Colonic mucosa (tissue), 4 donors: Measurements from ENCODE around the gene CUTC. TPM values are rescaled to one million over a fixed set of nuclear protein-coding genes. Genes with fewer than 3 reads are reported as not detected.
A peak's percentile ranks its signal among the peaks of the same experiment; 100 is the strongest.

ENCODE experiments used
- DNase-seq: peaks from one replicate; pipeline ENCODE4 v3.0.0-alpha.2; 2020
- H3K27ac ChIP-seq: fragments of 200-600 bp; one replicate; pipeline ENCODE4 v1.8.0; 2021
- H3K27me3 ChIP-seq: fragments of 200-600 bp; one replicate; pipeline ENCODE4 v1.8.0; 2021
- H3K36me3 ChIP-seq: fragments of 200-600 bp; one replicate; pipeline ENCODE4 v1.8.0; 2021
- H3K4me1 ChIP-seq: fragments of 200-600 bp; one replicate; pipeline ENCODE4 v1.8.0; 2021; ENCODE audit warnings: mild to moderate bottlenecking
- H3K4me3 ChIP-seq: fragments of 200-600 bp; one replicate; pipeline ENCODE4 v1.8.0; 2021
- H3K9ac ChIP-seq, 2 donors: one replicate each; pipeline ENCODE4 v1.7.0; 2013; ENCODE audit warnings: control low read depth in 2 of 2, low read depth in 2 of 2, low read length in 2 of 2
- H3K9me3 ChIP-seq: fragments of 200-600 bp; one replicate; pipeline ENCODE4 v1.8.0; 2021
- intact Hi-C: fragments of 100-400 bp; cut with DNase I; formaldehyde crosslinking; loops from one replicate; pipeline ENCODE4 v1.14.1; 2022
- total RNA-seq, 2 donors: library from RNA; stranded (reverse); fragmentation: NEBNext Ultra II Directional in 1 of 2; extraction: Animal tissue kit (Norgen Biotek cat#: 25700) in 1 of 2; gene quantifications; one replicate each; pipeline ENCODE4 v1.2.1, GENCODE V29; 2021
- TF ChIP-seq, protein P1 (sequence below): fragments of 200-600 bp; IDR thresholded peaks from one replicate; pipeline ENCODE4 v1.8.0; 2022; ENCODE audit warnings: antibody characterized with exemption, mild to moderate bottlenecking
- donor health status: healthy.
- donor health status: DM: no; HTN: no; CAD: no.
- donor health status: DM: no; HTN: no; CAD: no.

Gene CUTC, protein sequence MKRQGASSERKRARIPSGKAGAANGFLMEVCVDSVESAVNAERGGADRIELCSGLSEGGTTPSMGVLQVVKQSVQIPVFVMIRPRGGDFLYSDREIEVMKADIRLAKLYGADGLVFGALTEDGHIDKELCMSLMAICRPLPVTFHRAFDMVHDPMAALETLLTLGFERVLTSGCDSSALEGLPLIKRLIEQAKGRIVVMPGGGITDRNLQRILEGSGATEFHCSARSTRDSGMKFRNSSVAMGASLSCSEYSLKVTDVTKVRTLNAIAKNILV
- total RNA-seq = 10 to 100 TPM; 11.2 to 15.6 TPM

DNA sequence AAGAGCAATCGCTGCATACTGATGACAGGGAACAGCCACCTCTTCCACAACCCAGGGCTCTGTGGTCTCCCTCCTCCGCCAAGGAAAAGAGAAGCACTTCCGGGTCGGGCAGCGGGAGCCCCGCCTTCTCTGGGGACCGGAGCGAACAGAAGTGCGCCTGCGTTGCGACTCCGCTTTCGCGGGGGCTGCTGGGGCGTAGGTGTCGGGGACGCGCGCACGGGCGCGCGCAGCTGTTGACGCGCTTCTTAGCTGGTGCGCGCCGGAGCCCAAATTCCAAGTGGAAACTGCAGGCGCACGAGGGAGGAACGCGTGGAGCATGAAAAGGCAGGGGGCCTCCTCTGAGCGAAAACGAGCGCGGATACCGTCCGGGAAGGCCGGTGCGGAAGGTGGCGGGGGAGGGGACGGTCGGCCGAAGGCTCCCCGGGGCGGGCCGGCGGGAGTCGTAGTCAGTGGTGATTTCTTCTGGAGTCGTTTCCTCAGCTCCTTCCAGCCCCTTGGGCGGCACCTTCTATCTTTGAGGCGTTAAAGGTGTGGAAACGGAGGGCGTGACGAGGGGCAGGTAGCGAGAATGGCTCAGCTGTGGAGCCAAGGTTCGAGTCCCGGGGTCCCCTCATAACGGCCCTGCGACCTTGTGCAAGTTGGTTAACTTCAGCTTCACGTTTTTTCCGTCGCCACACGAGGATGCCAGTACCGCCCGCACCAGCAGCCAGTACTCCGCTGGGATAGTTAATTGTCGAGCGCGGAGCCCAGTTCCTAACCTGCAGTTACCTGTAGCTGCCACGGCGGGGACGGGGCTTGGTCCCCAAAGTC lies at the start of gene CUTC, which contains the start of gene COX15:
Gene CUTC (plus strand): TSS at position 202 of the 810 bp plus-strand sequence. CDS start 115 bp downstream, at position 317.
Gene COX15 (minus strand): TSS at position 95 of the 810 bp plus-strand sequence. CDS start 78 bp downstream, at position 17.
- Histone ChIP-seq H3K36me3 (no peaks in the 10 kb centered on the region), H3K9ac (peak within 1 kb of the TSS; percentile 82 to 99), H3K27me3 (no peaks in the 10 kb centered on the region), H3K4me3 (peak within 1 kb of the TSS; percentile 72), H3K27ac (peak within 1 kb of the TSS; percentile 95), H3K9me3 (no peaks in the 10 kb centered on the region), H3K4me1 (no peaks in the 10 kb centered on the region)
- TF ChIP-seq, protein P1, sequence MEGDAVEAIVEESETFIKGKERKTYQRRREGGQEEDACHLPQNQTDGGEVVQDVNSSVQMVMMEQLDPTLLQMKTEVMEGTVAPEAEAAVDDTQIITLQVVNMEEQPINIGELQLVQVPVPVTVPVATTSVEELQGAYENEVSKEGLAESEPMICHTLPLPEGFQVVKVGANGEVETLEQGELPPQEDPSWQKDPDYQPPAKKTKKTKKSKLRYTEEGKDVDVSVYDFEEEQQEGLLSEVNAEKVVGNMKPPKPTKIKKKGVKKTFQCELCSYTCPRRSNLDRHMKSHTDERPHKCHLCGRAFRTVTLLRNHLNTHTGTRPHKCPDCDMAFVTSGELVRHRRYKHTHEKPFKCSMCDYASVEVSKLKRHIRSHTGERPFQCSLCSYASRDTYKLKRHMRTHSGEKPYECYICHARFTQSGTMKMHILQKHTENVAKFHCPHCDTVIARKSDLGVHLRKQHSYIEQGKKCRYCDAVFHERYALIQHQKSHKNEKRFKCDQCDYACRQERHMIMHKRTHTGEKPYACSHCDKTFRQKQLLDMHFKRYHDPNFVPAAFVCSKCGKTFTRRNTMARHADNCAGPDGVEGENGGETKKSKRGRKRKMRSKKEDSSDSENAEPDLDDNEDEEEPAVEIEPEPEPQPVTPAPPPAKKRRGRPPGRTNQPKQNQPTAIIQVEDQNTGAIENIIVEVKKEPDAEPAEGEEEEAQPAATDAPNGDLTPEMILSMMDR = peak; percentile 46
- peak; percentile 98 for DNase-seq
- intact Hi-C loops = no loop called here

DNA sequence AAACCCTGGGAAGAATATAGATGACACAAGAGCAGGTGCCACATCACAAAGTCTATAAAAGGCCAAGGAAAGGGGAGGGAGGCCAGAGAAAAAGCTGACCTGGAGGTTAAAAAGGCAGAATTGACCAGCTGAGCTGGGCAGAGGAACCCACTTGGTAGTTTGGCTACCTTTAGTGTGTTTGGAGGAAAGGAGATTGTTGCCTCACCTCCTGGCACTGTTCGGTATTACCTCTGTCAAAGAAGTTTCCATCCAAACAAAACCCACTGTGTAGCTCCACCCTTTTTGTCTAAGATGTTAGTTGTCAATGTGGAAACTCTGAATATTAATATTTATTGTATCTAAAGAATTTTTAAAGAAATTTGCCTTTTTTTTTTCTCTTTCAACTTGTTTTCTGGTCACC lies 49.3 kb upstream of the CUTC start:
- Histone ChIP-seq H3K27me3 (no peaks in the 10 kb centered on the region), H3K36me3 (no peaks in the 10 kb centered on the region), H3K9me3 (no peaks in the 10 kb centered on the region), H3K4me3 (no peak overlapping the region), H3K9ac (no peak overlapping the region), H3K4me1 (peaks cover 8% of the 10 kb centered on the region), H3K27ac (peak overlapping the region; percentile 38)
- TF ChIP-seq, protein P1 = no peak
- no peak for DNase-seq
- intact Hi-C loops = no loop called here

DNA sequence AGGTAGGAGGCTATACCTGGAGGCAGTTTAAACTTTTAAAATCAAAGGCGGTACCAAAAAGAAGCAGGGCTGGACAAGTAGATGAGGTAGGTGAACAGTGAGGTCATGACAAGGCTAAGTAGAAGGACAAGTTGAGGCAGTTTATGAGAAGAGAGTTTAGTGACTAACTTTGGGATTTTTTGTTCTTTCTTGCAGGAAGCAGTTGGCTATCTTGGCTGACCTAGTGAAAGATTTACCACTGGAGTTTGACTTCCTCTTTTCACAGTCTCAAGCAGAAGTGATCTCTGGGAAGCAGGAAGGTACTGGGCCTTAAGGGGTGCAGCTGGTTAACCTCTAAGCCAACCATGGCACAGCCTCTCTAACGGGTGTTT lies 46.5 kb upstream of the CUTC start:
- intact Hi-C loops = no loop called here
- Histone ChIP-seq H3K9ac (no peak overlapping the region), H3K27ac (peak overlapping the region; percentile 58)

DNA sequence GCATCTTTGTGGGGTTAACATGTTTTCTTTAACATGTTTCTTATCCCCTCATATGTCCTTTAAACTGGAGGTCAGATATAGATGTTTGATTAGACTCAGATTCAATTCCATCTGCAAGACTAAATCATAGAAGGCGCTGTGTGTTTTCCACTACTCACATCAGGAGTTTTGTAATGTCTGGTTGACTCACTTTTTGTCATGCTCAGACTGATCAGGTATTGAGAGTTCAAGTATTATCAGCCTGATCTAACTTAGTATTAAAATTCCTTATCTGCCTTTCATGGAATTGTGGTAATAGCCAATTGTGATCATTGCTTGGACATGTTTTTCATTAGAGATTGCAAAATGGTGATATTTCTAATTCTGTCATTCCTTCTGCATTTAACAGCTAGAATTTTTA lies 42.6 kb upstream of the CUTC start:
- Histone ChIP-seq H3K4me1 (peaks cover 8% of the 10 kb centered on the region), H3K4me3 (no peak overlapping the region), H3K27me3 (no peaks in the 10 kb centered on the region), H3K9ac (no peak overlapping the region), H3K36me3 (no peaks in the 10 kb centered on the region), H3K27ac (no peak overlapping the region), H3K9me3 (no peaks in the 10 kb centered on the region)
- TF ChIP-seq, protein P1 = no peak
- intact Hi-C loops = no loop called here
- no peak for DNase-seq

More for the DNA sequence above, 46.5 kb upstream of the CUTC start:
- H3K4me3 ChIP-seq = no peak overlapping the region
- TF ChIP-seq, protein P1 = no peak
- H3K9me3 ChIP-seq = no peaks in the 10 kb centered on the region
- peak; percentile 34 for DNase-seq
- peaks cover 8% of the 10 kb centered on the region for H3K4me1 ChIP-seq
- no peaks in the 10 kb centered on the region for H3K27me3 ChIP-seq
- H3K36me3 ChIP-seq = no peaks in the 10 kb centered on the region

DNA sequence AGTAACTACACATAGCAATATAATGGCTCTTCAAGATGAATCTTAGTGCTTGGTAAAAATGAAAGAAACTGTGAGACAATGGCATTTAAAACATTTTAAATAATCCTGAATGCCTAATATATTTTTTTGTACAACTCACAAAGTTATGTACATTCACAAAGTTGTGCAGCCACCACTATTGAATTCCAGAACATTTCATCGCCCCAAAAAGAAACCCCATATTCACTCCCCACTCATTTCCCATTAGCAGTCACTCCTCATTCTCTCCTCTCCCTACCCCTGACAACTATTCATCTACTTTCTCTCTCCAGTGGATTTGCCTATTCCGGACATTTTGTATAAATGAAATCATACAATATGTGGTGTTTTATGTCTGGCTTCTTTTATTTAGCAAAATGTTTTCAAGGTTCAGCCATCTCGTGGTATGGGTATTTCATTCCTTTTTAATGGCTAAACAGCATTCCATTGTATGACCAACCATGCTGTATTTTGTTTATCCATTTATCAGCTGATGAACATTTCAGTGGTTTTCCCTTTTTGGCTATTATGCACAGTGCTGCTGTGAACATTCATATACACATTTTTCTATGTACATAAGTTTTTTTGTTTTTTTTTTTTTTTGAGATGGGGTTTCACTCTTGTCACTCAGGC lies 38.0 kb upstream of the CUTC start:
- TF ChIP-seq, protein P1 = no peak
- H3K36me3 ChIP-seq = peaks cover 6% of the 10 kb centered on the region
- H3K9me3 ChIP-seq = no peaks in the 10 kb centered on the region
- no peak overlapping the region for H3K27ac ChIP-seq
- H3K4me3 ChIP-seq = no peak overlapping the region
- DNase-seq = no peak
- H3K9ac ChIP-seq = no peak overlapping the region
- H3K4me1 ChIP-seq = no peaks in the 10 kb centered on the region
- H3K27me3 ChIP-seq = no peaks in the 10 kb centered on the region
- intact Hi-C loops = no loop called here
